Measurements from ENCODE around the gene FRMD8. TPM values are rescaled to one million over a fixed set of nuclear protein-coding genes. Genes with fewer than 3 reads are reported as not detected.

FRMD8 gene
- total and polyA plus RNA-seq, 2 donors (not counting 1 experiment from before 2014, with no cell fraction given), result 14.9 to 15.3 TPM

GRCh38 chr11:65383778-65384177, 2.7 kb upstream of the FRMD8 start:
- no peak overlapping the region for H3K4me3 ChIP-seq (replicated peaks in 1 of 4; ENCODE audit: control extremely low read depth in 1 of 4, insufficient read depth in 1 of 4, low read depth in 3 of 4, low read length in 4 of 4)
- H3K27ac ChIP-seq (ENCODE audit: insufficient read depth, low read length), result peak overlapping the region; percentile 48
- no peak for DNase-seq (ENCODE audit: low read depth in 2 of 2)
- no peaks in the 10 kb centered on the region for H3K36me3 ChIP-seq (ENCODE audit: control insufficient read depth, insufficient read depth, low read length)
- H3K4me2 ChIP-seq (ENCODE audit: extremely low read depth, insufficient read depth, low read length), result no peak overlapping the region
- peaks cover 18% of the 10 kb centered on the region for H3K79me2 ChIP-seq (ENCODE audit: control insufficient read depth, insufficient read depth, low read length)
- peaks cover 36% of the 10 kb centered on the region for H3K4me1 ChIP-seq (ENCODE audit: control insufficient read depth, extremely low read depth, insufficient read depth, low read length)
- no peak overlapping the region for H3K9ac ChIP-seq (ENCODE audit: insufficient read depth, low read length)
- H2AFZ ChIP-seq (ENCODE audit: low read length), result no peak overlapping the region
- no peaks in the 10 kb centered on the region for H4K20me1 ChIP-seq (ENCODE audit: control insufficient read depth, extremely low read depth, insufficient read depth, low read length)
- no peaks in the 10 kb centered on the region for H3K27me3 ChIP-seq (ENCODE audit: control insufficient read depth, insufficient read depth, low read length)
- TF ChIP-seq, protein P1, sequence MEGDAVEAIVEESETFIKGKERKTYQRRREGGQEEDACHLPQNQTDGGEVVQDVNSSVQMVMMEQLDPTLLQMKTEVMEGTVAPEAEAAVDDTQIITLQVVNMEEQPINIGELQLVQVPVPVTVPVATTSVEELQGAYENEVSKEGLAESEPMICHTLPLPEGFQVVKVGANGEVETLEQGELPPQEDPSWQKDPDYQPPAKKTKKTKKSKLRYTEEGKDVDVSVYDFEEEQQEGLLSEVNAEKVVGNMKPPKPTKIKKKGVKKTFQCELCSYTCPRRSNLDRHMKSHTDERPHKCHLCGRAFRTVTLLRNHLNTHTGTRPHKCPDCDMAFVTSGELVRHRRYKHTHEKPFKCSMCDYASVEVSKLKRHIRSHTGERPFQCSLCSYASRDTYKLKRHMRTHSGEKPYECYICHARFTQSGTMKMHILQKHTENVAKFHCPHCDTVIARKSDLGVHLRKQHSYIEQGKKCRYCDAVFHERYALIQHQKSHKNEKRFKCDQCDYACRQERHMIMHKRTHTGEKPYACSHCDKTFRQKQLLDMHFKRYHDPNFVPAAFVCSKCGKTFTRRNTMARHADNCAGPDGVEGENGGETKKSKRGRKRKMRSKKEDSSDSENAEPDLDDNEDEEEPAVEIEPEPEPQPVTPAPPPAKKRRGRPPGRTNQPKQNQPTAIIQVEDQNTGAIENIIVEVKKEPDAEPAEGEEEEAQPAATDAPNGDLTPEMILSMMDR (conservative IDR thresholded peaks at IDR 0.05 in 1 of 2, IDR thresholded peaks at IDR 0.05 in 1 of 2; ENCODE audit: low read depth in 1 of 2, low read length in 2 of 2), result no peak
- no peak for TF ChIP-seq EZH2 (IDR thresholded peaks at IDR 0.05; ENCODE audit: low read length, missing control alignments)
- no peaks in the 10 kb centered on the region for H3K9me3 ChIP-seq (ENCODE audit: control insufficient read depth, insufficient read depth, low read depth, low read length)

DNA sequence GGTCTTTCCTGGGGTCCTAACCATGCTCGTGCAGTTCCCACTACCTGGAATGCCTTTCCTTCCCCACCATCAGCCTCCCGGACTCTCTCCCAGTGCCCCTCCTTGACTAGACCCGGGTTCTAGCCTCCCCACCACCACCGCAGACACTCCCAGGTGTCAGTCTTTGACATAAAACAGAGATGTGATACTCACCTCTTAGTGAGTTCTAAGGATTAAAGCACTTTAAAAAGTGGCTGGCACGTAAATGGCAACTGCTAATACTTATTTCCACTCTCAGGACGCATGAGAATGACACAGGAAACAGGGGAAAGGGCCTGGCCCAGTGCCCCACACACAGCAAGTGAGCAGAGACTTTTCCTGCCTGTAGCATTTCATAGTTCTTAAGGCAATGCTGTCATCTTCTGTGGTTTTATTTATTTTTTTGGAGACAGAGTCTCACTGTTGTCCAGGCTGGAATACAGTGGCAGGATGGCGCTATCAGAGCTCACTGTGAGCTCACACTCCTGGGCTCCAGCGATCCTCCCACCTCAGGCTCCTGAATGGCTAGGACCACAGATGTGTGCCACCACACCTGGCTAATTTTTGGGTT, 2.0 kb upstream of the FRMD8 start:
- H3K27me3 ChIP-seq (ENCODE audit: control insufficient read depth, insufficient read depth, low read length), result no peaks in the 10 kb centered on the region
- no peaks in the 10 kb centered on the region for H3K9me3 ChIP-seq (ENCODE audit: control insufficient read depth, insufficient read depth, low read depth, low read length)
- no peak overlapping the region for H3K9ac ChIP-seq (ENCODE audit: insufficient read depth, low read length)
- no peak overlapping the region for H3K4me3 ChIP-seq (replicated peaks in 1 of 4; ENCODE audit: control extremely low read depth in 1 of 4, insufficient read depth in 1 of 4, low read depth in 3 of 4, low read length in 4 of 4)
- peaks cover 39% of the 10 kb centered on the region for H3K4me1 ChIP-seq (ENCODE audit: control insufficient read depth, extremely low read depth, insufficient read depth, low read length)
- peaks cover 23% of the 10 kb centered on the region for H3K79me2 ChIP-seq (ENCODE audit: control insufficient read depth, insufficient read depth, low read length)
- no peaks in the 10 kb centered on the region for H3K36me3 ChIP-seq (ENCODE audit: control insufficient read depth, insufficient read depth, low read length)
- peak; percentile 30 to 73 for DNase-seq (ENCODE audit: low read depth in 2 of 2)
- no peaks in the 10 kb centered on the region for H4K20me1 ChIP-seq (ENCODE audit: control insufficient read depth, extremely low read depth, insufficient read depth, low read length)
- no peak overlapping the region for H2AFZ ChIP-seq (ENCODE audit: low read length)
- no peak for TF ChIP-seq EZH2 (IDR thresholded peaks at IDR 0.05; ENCODE audit: low read length, missing control alignments)
- TF ChIP-seq, protein P1 (conservative IDR thresholded peaks at IDR 0.05 in 1 of 2, IDR thresholded peaks at IDR 0.05 in 1 of 2; ENCODE audit: low read depth in 1 of 2, low read length in 2 of 2), result no peak
- H3K4me2 ChIP-seq (ENCODE audit: extremely low read depth, insufficient read depth, low read length), result no peak overlapping the region
- peak overlapping the region; percentile 48 for H3K27ac ChIP-seq (ENCODE audit: insufficient read depth, low read length)

GRCh38 chr11:65388731-65389130, 2.3 kb downstream of the FRMD8 start:
- Histone ChIP-seq H3K4me3 (replicated peaks in 1 of 4; ENCODE audit: control extremely low read depth in 1 of 4, insufficient read depth in 1 of 4, low read depth in 3 of 4, low read length in 4 of 4) (peak overlapping the region in 1 of 4 experiments; percentile 45), H3K27me3 (ENCODE audit: control insufficient read depth, insufficient read depth, low read length) (no peaks in the 10 kb centered on the region), H3K4me1 (ENCODE audit: control insufficient read depth, extremely low read depth, insufficient read depth, low read length) (peaks cover 39% of the 10 kb centered on the region), H3K79me2 (ENCODE audit: control insufficient read depth, insufficient read depth, low read length) (peaks cover 53% of the 10 kb centered on the region), H3K9ac (ENCODE audit: insufficient read depth, low read length) (no peak overlapping the region), H3K9me3 (ENCODE audit: control insufficient read depth, insufficient read depth, low read depth, low read length) (no peaks in the 10 kb centered on the region), H3K4me2 (ENCODE audit: extremely low read depth, insufficient read depth, low read length) (peak overlapping the region; percentile 1), H3K36me3 (ENCODE audit: control insufficient read depth, insufficient read depth, low read length) (peaks cover 17% of the 10 kb centered on the region), H3K27ac (ENCODE audit: insufficient read depth, low read length) (no peak overlapping the region), H4K20me1 (ENCODE audit: control insufficient read depth, extremely low read depth, insufficient read depth, low read length) (no peaks in the 10 kb centered on the region), H2AFZ (ENCODE audit: low read length) (no peak overlapping the region)
- DNase-seq (ENCODE audit: low read depth in 2 of 2), result no peak
- no peak for TF ChIP-seq EZH2 (IDR thresholded peaks at IDR 0.05; ENCODE audit: low read length, missing control alignments)
- TF ChIP-seq, protein P1 (conservative IDR thresholded peaks at IDR 0.05 in 1 of 2, IDR thresholded peaks at IDR 0.05 in 1 of 2; ENCODE audit: low read depth in 1 of 2, low read length in 2 of 2), result no peak

Measured in fibroblast of lung (primary cell).